ENCODE measurements around the gene CERK. TPM values are rescaled to one million over a fixed set of nuclear protein-coding genes. Genes with fewer than 3 reads are reported as not detected.
A peak's percentile ranks its signal among the peaks of the same experiment; 100 is the strongest.

CERK gene
- total and polyA plus RNA-seq, 2 of the 13 experiments (the other 11 are each of a cell fraction or from before 2014, with no cell fraction given), result 40.3 to 41.9 TPM

DNA sequence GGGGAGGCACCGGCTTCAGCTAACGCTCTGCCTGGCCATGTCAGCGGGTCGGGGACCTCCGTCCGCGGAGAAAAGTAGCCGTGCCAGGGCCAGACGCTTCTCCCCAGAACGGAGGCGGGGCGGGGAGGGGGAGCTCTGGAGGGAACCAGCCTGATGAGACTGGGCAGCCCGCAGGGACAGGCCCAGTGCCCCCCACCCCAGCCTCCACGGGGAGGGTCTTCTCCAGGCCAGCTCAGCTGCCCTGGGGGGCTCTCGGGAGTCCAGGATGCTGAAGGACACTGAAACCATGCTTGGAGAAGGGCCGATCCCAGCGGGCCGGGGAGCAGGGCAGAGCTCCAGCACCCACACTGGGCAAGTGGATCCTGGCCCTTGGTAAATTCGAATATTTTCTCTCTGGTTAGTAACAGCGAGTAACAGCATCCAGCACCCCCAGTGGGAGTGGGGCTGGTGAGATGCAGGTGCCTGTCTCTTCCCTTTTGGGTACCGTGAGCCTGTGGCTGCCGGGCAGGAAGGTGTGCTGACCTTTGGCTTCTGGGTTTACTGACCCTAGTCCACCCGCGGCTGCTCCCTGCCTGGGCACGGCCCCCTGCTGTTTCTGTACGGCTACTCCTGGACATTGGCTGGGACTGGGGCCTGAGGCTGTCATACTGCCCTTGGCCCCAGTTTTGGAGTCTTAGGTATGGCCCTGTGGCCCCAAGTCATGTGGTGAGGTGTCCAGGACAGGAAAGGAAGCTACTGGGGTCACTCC lies 82.0 kb downstream of the CERK start (continued):
- TF ChIP-seq, protein P1, sequence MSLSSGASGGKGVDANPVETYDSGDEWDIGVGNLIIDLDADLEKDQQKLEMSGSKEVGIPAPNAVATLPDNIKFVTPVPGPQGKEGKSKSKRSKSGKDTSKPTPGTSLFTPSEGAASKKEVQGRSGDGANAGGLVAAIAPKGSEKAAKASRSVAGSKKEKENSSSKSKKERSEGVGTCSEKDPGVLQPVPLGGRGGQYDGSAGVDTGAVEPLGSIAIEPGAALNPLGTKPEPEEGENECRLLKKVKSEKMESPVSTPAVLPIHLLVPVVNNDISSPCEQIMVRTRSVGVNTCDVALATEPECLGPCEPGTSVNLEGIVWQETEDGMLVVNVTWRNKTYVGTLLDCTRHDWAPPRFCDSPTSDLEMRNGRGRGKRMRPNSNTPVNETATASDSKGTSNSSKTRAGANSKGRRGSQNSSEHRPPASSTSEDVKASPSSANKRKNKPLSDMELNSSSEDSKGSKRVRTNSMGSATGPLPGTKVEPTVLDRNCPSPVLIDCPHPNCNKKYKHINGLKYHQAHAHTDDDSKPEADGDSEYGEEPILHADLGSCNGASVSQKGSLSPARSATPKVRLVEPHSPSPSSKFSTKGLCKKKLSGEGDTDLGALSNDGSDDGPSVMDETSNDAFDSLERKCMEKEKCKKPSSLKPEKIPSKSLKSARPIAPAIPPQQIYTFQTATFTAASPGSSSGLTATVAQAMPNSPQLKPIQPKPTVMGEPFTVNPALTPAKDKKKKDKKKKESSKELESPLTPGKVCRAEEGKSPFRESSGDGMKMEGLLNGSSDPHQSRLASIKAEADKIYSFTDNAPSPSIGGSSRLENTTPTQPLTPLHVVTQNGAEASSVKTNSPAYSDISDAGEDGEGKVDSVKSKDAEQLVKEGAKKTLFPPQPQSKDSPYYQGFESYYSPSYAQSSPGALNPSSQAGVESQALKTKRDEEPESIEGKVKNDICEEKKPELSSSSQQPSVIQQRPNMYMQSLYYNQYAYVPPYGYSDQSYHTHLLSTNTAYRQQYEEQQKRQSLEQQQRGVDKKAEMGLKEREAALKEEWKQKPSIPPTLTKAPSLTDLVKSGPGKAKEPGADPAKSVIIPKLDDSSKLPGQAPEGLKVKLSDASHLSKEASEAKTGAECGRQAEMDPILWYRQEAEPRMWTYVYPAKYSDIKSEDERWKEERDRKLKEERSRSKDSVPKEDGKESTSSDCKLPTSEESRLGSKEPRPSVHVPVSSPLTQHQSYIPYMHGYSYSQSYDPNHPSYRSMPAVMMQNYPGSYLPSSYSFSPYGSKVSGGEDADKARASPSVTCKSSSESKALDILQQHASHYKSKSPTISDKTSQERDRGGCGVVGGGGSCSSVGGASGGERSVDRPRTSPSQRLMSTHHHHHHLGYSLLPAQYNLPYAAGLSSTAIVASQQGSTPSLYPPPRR (CRISPR knock-in tag; IDR thresholded peaks at IDR 0.05; ENCODE audit: borderline replicate concordance), result no peak
- TF ChIP-seq, protein P2, sequence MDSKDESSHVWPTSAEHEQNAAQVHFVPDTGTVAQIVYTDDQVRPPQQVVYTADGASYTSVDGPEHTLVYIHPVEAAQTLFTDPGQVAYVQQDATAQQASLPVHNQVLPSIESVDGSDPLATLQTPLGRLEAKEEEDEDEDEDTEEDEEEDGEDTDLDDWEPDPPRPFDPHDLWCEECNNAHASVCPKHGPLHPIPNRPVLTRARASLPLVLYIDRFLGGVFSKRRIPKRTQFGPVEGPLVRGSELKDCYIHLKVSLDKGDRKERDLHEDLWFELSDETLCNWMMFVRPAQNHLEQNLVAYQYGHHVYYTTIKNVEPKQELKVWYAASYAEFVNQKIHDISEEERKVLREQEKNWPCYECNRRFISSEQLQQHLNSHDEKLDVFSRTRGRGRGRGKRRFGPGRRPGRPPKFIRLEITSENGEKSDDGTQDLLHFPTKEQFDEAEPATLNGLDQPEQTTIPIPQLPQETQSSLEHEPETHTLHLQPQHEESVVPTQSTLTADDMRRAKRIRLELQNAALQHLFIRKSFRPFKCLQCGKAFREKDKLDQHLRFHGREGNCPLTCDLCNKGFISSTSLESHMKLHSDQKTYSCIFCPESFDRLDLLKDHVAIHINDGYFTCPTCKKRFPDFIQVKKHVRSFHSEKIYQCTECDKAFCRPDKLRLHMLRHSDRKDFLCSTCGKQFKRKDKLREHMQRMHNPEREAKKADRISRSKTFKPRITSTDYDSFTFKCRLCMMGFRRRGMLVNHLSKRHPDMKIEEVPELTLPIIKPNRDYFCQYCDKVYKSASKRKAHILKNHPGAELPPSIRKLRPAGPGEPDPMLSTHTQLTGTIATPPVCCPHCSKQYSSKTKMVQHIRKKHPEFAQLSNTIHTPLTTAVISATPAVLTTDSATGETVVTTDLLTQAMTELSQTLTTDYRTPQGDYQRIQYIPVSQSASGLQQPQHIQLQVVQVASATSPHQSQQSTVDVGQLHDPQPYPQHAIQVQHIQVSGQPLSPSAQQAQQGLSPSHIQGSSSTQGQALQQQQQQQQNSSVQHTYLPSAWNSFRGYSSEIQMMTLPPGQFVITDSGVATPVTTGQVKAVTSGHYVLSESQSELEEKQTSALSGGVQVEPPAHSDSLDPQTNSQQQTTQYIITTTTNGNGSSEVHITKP (CRISPR knock-in tag; IDR thresholded peaks at IDR 0.05; ENCODE audit: low read depth), result no peak
- peak; percentile 50; the same call in 1 of the 2 replicates for TF ChIP-seq RARA (CRISPR knock-in tag; IDR thresholded peaks at IDR 0.05)
- no peak for TF ChIP-seq ZNF260 (CRISPR knock-in tag; IDR thresholded peaks at IDR 0.05; ENCODE audit: borderline replicate concordance, low read depth)
- no peak for TF ChIP-seq AHR (CRISPR knock-in tag; IDR thresholded peaks at IDR 0.05)
- TF ChIP-seq, protein P3, sequence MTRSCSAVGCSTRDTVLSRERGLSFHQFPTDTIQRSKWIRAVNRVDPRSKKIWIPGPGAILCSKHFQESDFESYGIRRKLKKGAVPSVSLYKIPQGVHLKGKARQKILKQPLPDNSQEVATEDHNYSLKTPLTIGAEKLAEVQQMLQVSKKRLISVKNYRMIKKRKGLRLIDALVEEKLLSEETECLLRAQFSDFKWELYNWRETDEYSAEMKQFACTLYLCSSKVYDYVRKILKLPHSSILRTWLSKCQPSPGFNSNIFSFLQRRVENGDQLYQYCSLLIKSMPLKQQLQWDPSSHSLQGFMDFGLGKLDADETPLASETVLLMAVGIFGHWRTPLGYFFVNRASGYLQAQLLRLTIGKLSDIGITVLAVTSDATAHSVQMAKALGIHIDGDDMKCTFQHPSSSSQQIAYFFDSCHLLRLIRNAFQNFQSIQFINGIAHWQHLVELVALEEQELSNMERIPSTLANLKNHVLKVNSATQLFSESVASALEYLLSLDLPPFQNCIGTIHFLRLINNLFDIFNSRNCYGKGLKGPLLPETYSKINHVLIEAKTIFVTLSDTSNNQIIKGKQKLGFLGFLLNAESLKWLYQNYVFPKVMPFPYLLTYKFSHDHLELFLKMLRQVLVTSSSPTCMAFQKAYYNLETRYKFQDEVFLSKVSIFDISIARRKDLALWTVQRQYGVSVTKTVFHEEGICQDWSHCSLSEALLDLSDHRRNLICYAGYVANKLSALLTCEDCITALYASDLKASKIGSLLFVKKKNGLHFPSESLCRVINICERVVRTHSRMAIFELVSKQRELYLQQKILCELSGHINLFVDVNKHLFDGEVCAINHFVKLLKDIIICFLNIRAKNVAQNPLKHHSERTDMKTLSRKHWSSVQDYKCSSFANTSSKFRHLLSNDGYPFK (CRISPR knock-in tag; IDR thresholded peaks at IDR 0.05; ENCODE audit: borderline replicate concordance), result no peak
- no peak for TF ChIP-seq PPARG (CRISPR knock-in tag; conservative IDR thresholded peaks at IDR 0.05)
- TF ChIP-seq, protein P4, sequence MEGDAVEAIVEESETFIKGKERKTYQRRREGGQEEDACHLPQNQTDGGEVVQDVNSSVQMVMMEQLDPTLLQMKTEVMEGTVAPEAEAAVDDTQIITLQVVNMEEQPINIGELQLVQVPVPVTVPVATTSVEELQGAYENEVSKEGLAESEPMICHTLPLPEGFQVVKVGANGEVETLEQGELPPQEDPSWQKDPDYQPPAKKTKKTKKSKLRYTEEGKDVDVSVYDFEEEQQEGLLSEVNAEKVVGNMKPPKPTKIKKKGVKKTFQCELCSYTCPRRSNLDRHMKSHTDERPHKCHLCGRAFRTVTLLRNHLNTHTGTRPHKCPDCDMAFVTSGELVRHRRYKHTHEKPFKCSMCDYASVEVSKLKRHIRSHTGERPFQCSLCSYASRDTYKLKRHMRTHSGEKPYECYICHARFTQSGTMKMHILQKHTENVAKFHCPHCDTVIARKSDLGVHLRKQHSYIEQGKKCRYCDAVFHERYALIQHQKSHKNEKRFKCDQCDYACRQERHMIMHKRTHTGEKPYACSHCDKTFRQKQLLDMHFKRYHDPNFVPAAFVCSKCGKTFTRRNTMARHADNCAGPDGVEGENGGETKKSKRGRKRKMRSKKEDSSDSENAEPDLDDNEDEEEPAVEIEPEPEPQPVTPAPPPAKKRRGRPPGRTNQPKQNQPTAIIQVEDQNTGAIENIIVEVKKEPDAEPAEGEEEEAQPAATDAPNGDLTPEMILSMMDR (CRISPR knock-in tag; IDR thresholded peaks at IDR 0.05), result peak; percentile 77
- TF ChIP-seq, protein P5, sequence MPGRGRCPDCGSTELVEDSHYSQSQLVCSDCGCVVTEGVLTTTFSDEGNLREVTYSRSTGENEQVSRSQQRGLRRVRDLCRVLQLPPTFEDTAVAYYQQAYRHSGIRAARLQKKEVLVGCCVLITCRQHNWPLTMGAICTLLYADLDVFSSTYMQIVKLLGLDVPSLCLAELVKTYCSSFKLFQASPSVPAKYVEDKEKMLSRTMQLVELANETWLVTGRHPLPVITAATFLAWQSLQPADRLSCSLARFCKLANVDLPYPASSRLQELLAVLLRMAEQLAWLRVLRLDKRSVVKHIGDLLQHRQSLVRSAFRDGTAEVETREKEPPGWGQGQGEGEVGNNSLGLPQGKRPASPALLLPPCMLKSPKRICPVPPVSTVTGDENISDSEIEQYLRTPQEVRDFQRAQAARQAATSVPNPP (CRISPR knock-in tag; IDR thresholded peaks at IDR 0.05), result no peak
- TF ChIP-seq ZNF772 (CRISPR knock-in tag; IDR thresholded peaks at IDR 0.05), result no peak
- no peak for TF ChIP-seq YEATS2 (CRISPR knock-in tag; IDR thresholded peaks at IDR 0.05; ENCODE audit: borderline replicate concordance)
- no peak for TF ChIP-seq CBX1 (IDR thresholded peaks at IDR 0.05; ENCODE audit: low read depth)
- TF ChIP-seq ZNF605 (CRISPR knock-in tag; IDR thresholded peaks at IDR 0.05), result no peak
- TF ChIP-seq ATAD3A (CRISPR knock-in tag; IDR thresholded peaks at IDR 0.05), result no peak

Measured in HepG2 (cell line).